CD4-positive, CD25-positive, alpha-beta regulatory T cell (primary cell): ENCODE measurements around the gene ACSL5. TPM values are rescaled to one million over a fixed set of nuclear protein-coding genes. Genes with fewer than 3 reads are reported as not detected.
"Not testable (repeated sequence)": the region's sequence is repeated elsewhere in the genome, so short reads cannot be mapped to it uniquely, and the experiment has no call there.

Experiments used
- ATAC-seq, 2 donors: fragments of 150-1000 bp; cut with Tn5 transposase; one replicate each; pipeline ENCODE4 v1.10.0; 2021; ENCODE audit warnings: low read depth in 2 of 2, moderate number of reproducible peaks in 2 of 2, moderate library complexity in 1 of 2
- DNase-seq, 3 donors: peaks; one replicate each; pipeline versions ENCODE4 v3.0.0 to v3.0.0-alpha.2; 2012 to 2022; ENCODE audit warnings: mixed read lengths in 1 of 3
- H3K27ac ChIP-seq: one replicate; pipeline ENCODE4 v1.7.0; 2013; ENCODE audit warnings: mild to moderate bottlenecking, low read length; ENCODE audit not compliant: insufficient read depth, poor library complexity, severe bottlenecking
- H3K27me3 ChIP-seq: one replicate; pipeline ENCODE4 v1.7.0; 2013; ENCODE audit warnings: low read length; ENCODE audit not compliant: control insufficient read depth, insufficient read depth
- H3K36me3 ChIP-seq: one replicate; pipeline ENCODE4 v1.7.0; 2013; ENCODE audit warnings: mild to moderate bottlenecking, low read length, moderate library complexity; ENCODE audit not compliant: control insufficient read depth, insufficient read depth
- H3K4me1 ChIP-seq: 2 replicates; pipeline ENCODE4 v1.7.0; 2013; ENCODE audit warnings: mild to moderate bottlenecking, low read length; ENCODE audit not compliant: insufficient read depth, control insufficient read depth, poor library complexity, severe bottlenecking
- H3K4me3 ChIP-seq: one replicate; pipeline ENCODE4 v1.7.0; 2013; ENCODE audit warnings: low read depth, mild to moderate bottlenecking, low read length, moderate library complexity
- H3K9me3 ChIP-seq, 2 experiments: 1 replicate in 1 of 2; 2 replicates in 1 of 2; pipeline ENCODE4 v1.7.0; 2013; ENCODE audit warnings: low read length in 2 of 2, mild to moderate bottlenecking in 1 of 2, moderate library complexity in 1 of 2; ENCODE audit not compliant: control insufficient read depth in 2 of 2
- H3K27ac Mint-ChIP-seq, 3 donors: one replicate each; pipeline ENCODE4 v1.8.0; 2020 to 2022; ENCODE audit warnings: mild to moderate bottlenecking in 3 of 3, mixed read lengths in 3 of 3, moderate library complexity in 2 of 3
- H3K27me3 Mint-ChIP-seq: one replicate; pipeline ENCODE4 v1.8.0; 2022; ENCODE audit warnings: mild to moderate bottlenecking, mixed read lengths
- H3K36me3 Mint-ChIP-seq: one replicate; pipeline ENCODE4 v1.8.0; 2020; ENCODE audit warnings: mixed read lengths
- H3K4me1 Mint-ChIP-seq, 4 donors: one replicate each; pipeline ENCODE4 v1.8.0; 2020 to 2022; ENCODE audit warnings: mixed read lengths in 4 of 4, mild to moderate bottlenecking in 1 of 4
- H3K4me3 Mint-ChIP-seq, 4 donors: one replicate each; pipeline ENCODE4 v1.8.0; 2020 to 2022; ENCODE audit warnings: mild to moderate bottlenecking in 4 of 4, mixed read lengths in 4 of 4, moderate library complexity in 3 of 4
- H3K9me3 Mint-ChIP-seq, 7 donors: one replicate each; pipeline ENCODE4 v1.8.0; 2020 to 2022; ENCODE audit warnings: mixed read lengths in 7 of 7, mild to moderate bottlenecking in 3 of 7, moderate library complexity in 2 of 7
- polyA plus RNA-seq, 4 donors: library from polyadenylated mRNA; unstranded; fragments of 300-500 nt; fragmentation: Illumina TruSeq; gene quantifications; one replicate each; pipeline ENCODE4 v1.2.3, GENCODE V29; 2021
- total RNA-seq: library from RNA; stranded (reverse); gene quantifications from one replicate; pipeline ENCODE4 v1.2.3, GENCODE V29; 2022

Gene ACSL5
- total and polyA plus RNA-seq, 5 donors from 2014 or later, result 63.7 to 94.4 (median 77.4) TPM

DNA sequence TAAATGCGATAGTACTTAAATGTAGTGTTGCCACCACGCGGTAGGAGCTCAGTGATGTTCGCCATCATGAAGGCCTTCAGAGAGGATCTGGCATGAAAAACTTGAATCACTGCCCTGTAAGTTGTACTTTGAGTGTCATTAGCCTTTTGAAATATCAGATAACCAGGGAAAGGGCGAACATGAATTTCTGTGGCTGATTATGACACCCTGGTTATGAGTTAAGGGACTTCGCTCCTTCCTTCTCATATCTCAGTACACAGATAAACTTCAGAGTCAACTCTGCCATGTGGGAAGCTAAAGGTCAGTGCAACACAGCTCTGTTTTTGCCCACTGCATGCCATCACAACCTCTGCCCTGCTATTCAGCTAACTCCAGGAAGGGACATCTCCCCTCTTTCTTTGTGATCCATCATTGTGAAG is 8.9 kb upstream of the ACSL5 start:
- Mint-ChIP-seq H3K4me3 (no peak overlapping the region), H3K9me3 (no peaks in the 10 kb centered on the region), H3K36me3 (no peaks in the 10 kb centered on the region), H3K27ac (no peak overlapping the region), H3K4me1 (peaks cover 3 to 19% (median 12%) of the 10 kb centered on the region in 4 donors), H3K27me3 (peaks cover 14% of the 10 kb centered on the region)
- Histone ChIP-seq H3K9me3 (no peaks in the 10 kb centered on the region), H3K4me1 (peaks cover 14% of the 10 kb centered on the region), H3K27ac (no peak overlapping the region), H3K4me3 (no peak overlapping the region), H3K27me3 (no peaks in the 10 kb centered on the region), H3K36me3 (no peaks in the 10 kb centered on the region)
- ATAC-seq (no peak), DNase-seq (no peak)

DNA sequence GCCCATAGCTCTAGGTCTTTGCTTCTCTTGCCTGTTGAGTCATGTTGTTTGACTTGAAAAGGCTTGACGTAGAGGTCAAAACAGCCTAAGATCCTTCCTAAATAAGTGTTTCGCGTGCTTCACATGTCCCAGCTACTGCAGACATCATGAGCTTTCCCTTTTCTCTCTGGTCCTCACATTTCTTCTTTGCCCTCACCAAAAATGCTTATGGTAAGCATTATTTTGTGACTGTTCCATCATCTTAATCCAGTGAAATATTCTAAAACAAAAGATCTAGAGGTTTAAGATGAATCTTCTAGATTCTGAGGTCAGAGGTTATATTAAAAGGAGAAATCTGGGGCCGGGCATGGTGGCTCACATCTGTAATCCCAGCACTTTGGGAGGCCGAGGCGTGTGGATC is 8.5 kb upstream of the ACSL5 start:
- Histone ChIP-seq H3K4me3 (no peak overlapping the region), H3K9me3 (no peaks in the 10 kb centered on the region), H3K36me3 (no peaks in the 10 kb centered on the region), H3K27me3 (no peaks in the 10 kb centered on the region), H3K27ac (no peak overlapping the region), H3K4me1 (peaks cover 16% of the 10 kb centered on the region)
- no peaks in the 10 kb centered on the region for H3K9me3 Mint-ChIP-seq
- H3K27ac Mint-ChIP-seq, result no peak overlapping the region
- H3K36me3 Mint-ChIP-seq, result no peaks in the 10 kb centered on the region
- peaks cover 14% of the 10 kb centered on the region for H3K27me3 Mint-ChIP-seq
- peaks cover 3 to 19% (median 12%) of the 10 kb centered on the region in 4 donors for H3K4me1 Mint-ChIP-seq
- no peak for DNase-seq
- ATAC-seq, result no peak
- H3K4me3 Mint-ChIP-seq, result no peak overlapping the region

DNA sequence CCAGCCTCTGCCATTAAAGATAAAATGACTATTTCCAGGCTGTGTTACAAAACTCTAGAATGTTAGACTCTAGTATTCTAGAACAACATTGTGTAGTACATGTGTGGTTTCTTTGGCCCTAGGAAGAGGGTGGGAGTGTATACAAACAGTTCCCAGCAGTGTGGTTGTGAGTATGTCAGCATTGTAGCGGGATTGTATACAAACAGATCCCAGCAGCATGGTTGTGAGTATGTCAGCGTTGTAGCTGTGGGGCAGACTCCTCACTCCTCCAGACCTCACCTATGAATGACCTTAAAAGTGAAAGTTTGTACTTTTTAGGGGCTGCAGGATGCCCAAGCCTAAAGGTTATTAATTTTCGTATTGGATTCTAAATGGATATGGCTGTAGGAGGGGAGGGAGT is 6.9 kb upstream of the ACSL5 start:
- no peak for ATAC-seq
- DNase-seq, result no peak
- Mint-ChIP-seq H3K27me3 (peaks cover 14% of the 10 kb centered on the region), H3K9me3 (no peaks in the 10 kb centered on the region), H3K4me3 (no peak overlapping the region), H3K36me3 (no peaks in the 10 kb centered on the region), H3K4me1 (peaks cover 3 to 30% (median 16%) of the 10 kb centered on the region in 4 donors), H3K27ac (no peak overlapping the region)
- Histone ChIP-seq H3K4me1 (peaks cover 16% of the 10 kb centered on the region), H3K27me3 (no peaks in the 10 kb centered on the region), H3K27ac (no peak overlapping the region), H3K4me3 (no peak overlapping the region), H3K36me3 (no peaks in the 10 kb centered on the region), H3K9me3 (no peaks in the 10 kb centered on the region)

- Histone ChIP-seq H3K9me3 (no peaks in the 10 kb centered on the region), H3K36me3 (no peaks in the 10 kb centered on the region), H3K4me1 (peaks cover 16% of the 10 kb centered on the region), H3K27me3 (no peaks in the 10 kb centered on the region), H3K27ac (no peak overlapping the region), H3K4me3 (no peak overlapping the region)
- DNase-seq, result no peak
- no peaks in the 10 kb centered on the region for H3K36me3 Mint-ChIP-seq
- no peak for ATAC-seq
- H3K27me3 Mint-ChIP-seq, result peaks cover 10% of the 10 kb centered on the region
- no peaks in the 10 kb centered on the region for H3K9me3 Mint-ChIP-seq
- H3K27ac Mint-ChIP-seq, result peak overlapping the region in 2 of 3 donors; percentile 26 to 66
- H3K4me3 Mint-ChIP-seq, result no peak overlapping the region
- peaks cover 3 to 32% (median 16%) of the 10 kb centered on the region in 4 donors for H3K4me1 Mint-ChIP-seq
Measured at GRCh38 chr10:112367516-112367915, 6.4 kb upstream of the ACSL5 start.

GRCh38 chr10:112369495-112370423 is 4.2 kb upstream of the ACSL5 start:
- peak in 2 of 3 donors; percentile 70 to 72 for DNase-seq
- Mint-ChIP-seq H3K36me3 (no peaks in the 10 kb centered on the region), H3K4me3 (peak overlapping the region; percentile 56 to 81 (median 74)), H3K27ac (peak overlapping the region; percentile 62 to 89 (median 69)), H3K27me3 (no peaks in the 10 kb centered on the region), H3K9me3 (no peaks in the 10 kb centered on the region), H3K4me1 (peaks cover 6 to 47% (median 27%) of the 10 kb centered on the region in 4 donors)
- peak; percentile 90 to 96 for ATAC-seq
- H3K9me3 ChIP-seq, result no peaks in the 10 kb centered on the region
- no peaks in the 10 kb centered on the region for H3K27me3 ChIP-seq
- H3K36me3 ChIP-seq, result no peaks in the 10 kb centered on the region
- H3K27ac ChIP-seq, result peak overlapping the region; percentile 56
- H3K4me1 ChIP-seq, result peaks cover 22% of the 10 kb centered on the region
- H3K4me3 ChIP-seq, result no peak overlapping the region

GRCh38 chr10:112370424-112370819 is 3.5 kb upstream of the ACSL5 start:
- ATAC-seq (no peak), DNase-seq (no peak)
- H3K27ac ChIP-seq, result no peak overlapping the region
- Mint-ChIP-seq H3K27ac (peak overlapping the region; percentile 25 to 52 (median 41)), H3K4me1 (peaks cover 6 to 54% (median 34%) of the 10 kb centered on the region in 4 donors), H3K9me3 (no peaks in the 10 kb centered on the region), H3K27me3 (no peaks in the 10 kb centered on the region), H3K36me3 (no peaks in the 10 kb centered on the region), H3K4me3 (peak overlapping the region in 1 of 4 donors; percentile 62)
- H3K36me3 ChIP-seq, result no peaks in the 10 kb centered on the region
- H3K9me3 ChIP-seq, result no peaks in the 10 kb centered on the region
- peaks cover 28% of the 10 kb centered on the region for H3K4me1 ChIP-seq
- no peak overlapping the region for H3K4me3 ChIP-seq
- no peaks in the 10 kb centered on the region for H3K27me3 ChIP-seq

GRCh38 chr10:112371326-112371725 is 2.6 kb upstream of the ACSL5 start:
- H3K27me3 ChIP-seq, DNase-seq, H3K4me3 ChIP-seq, H3K9me3 Mint-ChIP-seq, H3K9me3 ChIP-seq, H3K36me3 Mint-ChIP-seq, H3K27me3 Mint-ChIP-seq, H3K36me3 ChIP-seq, ATAC-seq, H3K27ac ChIP-seq: not testable (repeated sequence)
- peak overlapping the region in 2 of 4 donors; percentile 22 to 62 for H3K4me3 Mint-ChIP-seq
- H3K4me1 Mint-ChIP-seq, result peaks cover 6 to 61% (median 38%) of the 10 kb centered on the region in 4 donors
- peaks cover 35% of the 10 kb centered on the region for H3K4me1 ChIP-seq
- peak overlapping the region in 2 of 3 donors; percentile 25 to 41 for H3K27ac Mint-ChIP-seq
